Measurements from ENCODE around the gene ELP5.

ELP5 gene

GRCh38 chr17:7285679-7286078, 33.7 kb downstream of the ELP5 start:
- DNase-seq (ENCODE audit: low read depth): no peak

- no peak for DNase-seq (ENCODE audit: low read depth)
Measured at GRCh38 chr17:7289256-7290032, 37.4 kb downstream of the ELP5 start.

GRCh38 chr17:7290166-7290565, 38.2 kb downstream of the ELP5 start:
- DNase-seq (ENCODE audit: low read depth): no peak

- DNase-seq (ENCODE audit: low read depth): no peak
Measured at GRCh38 chr17:7290685-7291084, 38.7 kb downstream of the ELP5 start.

- no peak for DNase-seq (ENCODE audit: low read depth)
Measured at GRCh38 chr17:7292194-7292593, 40.2 kb downstream of the ELP5 start.

- no peak for DNase-seq (ENCODE audit: low read depth)
Measured at GRCh38 chr17:7292729-7293128, 40.7 kb downstream of the ELP5 start.

GRCh38 chr17:7293159-7293558, 41.1 kb downstream of the ELP5 start:
- no peak for DNase-seq (ENCODE audit: low read depth)

- no peak for DNase-seq (ENCODE audit: low read depth)
Measured at GRCh38 chr17:7293816-7294613, 42.0 kb downstream of the ELP5 start.

GRCh38 chr17:7294614-7295153, 42.7 kb downstream of the ELP5 start, which contains the start of gene YBX2:
Gene YBX2, minus strand, starts transcription at chr17:7294639. Its CDS starts 139 bp downstream, at chr17:7294500.
- no peak for DNase-seq (ENCODE audit: low read depth)

- DNase-seq (ENCODE audit: low read depth): no peak
Measured at GRCh38 chr17:7295230-7296180, 43.5 kb downstream of the ELP5 start.

- DNase-seq (ENCODE audit: low read depth): no peak
Measured at GRCh38 chr17:7296189-7296861, 44.3 kb downstream of the ELP5 start.

GRCh38 chr17:7304179-7304578, 52.2 kb downstream of the ELP5 start:
- no peak for DNase-seq (ENCODE audit: low read depth)

GRCh38 chr17:7306911-7307685, 55.1 kb downstream of the ELP5 start, which contains the start of gene EIF5A:
Gene EIF5A, plus strand, starts transcription at chr17:7307628. Its CDS starts 2,008 bp downstream, at chr17:7309636.
- DNase-seq (ENCODE audit: low read depth): peak; percentile 99

GRCh38 chr17:7307686-7308624, 55.9 kb downstream of the ELP5 start:
- DNase-seq (ENCODE audit: low read depth): no peak

GRCh38 chr17:7308625-7309433, 56.8 kb downstream of the ELP5 start:
- DNase-seq (ENCODE audit: low read depth): peak; percentile 50

Data from GM04503 (cell line).